ENCODE data around the gene ZNF574.

Gene ZNF574

GRCh38 chr19:42069619-42070351 lies 6.2 kb upstream of the ZNF574 start, which contains the start of gene GRIK5:
GRIK5 (minus strand) TSS chr19:42070206; CDS start chr19:42065770, 4,436 bp downstream.
- ChIA-PET CTCF (no interaction called here), POLR2A (ENCODE audit: low non-redundant PET) (interaction anchor here (0.6 kb wide), 1 partner anchor 200 kb away, joined by 3 read pairs; no protein-coding TSS in a partner anchor)
- no peak within 1 kb of the TSS for H3K27ac ChIP-seq
- no peak for DNase-seq (ENCODE audit: low spot score)
- TF ChIP-seq CTCF (conservative IDR thresholded peaks at IDR 0.05; ENCODE audit: low read depth), result no peak

- ChIA-PET POLR2A (ENCODE audit: low non-redundant PET) (no interaction called here), CTCF (interaction anchor here (0.5 kb wide), 1 partner anchor 36 kb away, joined by 3 read pairs; no protein-coding TSS in a partner anchor)
- no peak for TF ChIP-seq CTCF (conservative IDR thresholded peaks at IDR 0.05; ENCODE audit: low read depth)
- H3K27ac ChIP-seq, result no peak overlapping the region
- no peak for DNase-seq (ENCODE audit: low spot score)
These were observed 4.7 kb upstream of the ZNF574 start for GRCh38 chr19:42071247-42071646.

GRCh38 chr19:42074513-42075363 lies 1.2 kb upstream of the ZNF574 start:
- ChIA-PET POLR2A (ENCODE audit: low non-redundant PET) (no interaction called here), CTCF (no interaction called here)
- peak; percentile 40 for DNase-seq (ENCODE audit: low spot score)
- H3K27ac ChIP-seq, result peak overlapping the region; percentile 78
- TF ChIP-seq CTCF (conservative IDR thresholded peaks at IDR 0.05; ENCODE audit: low read depth), result no peak

GRCh38 chr19:42075364-42075615 lies 676 bp upstream of the ZNF574 start:
- no peak for TF ChIP-seq CTCF (conservative IDR thresholded peaks at IDR 0.05; ENCODE audit: low read depth)

GRCh38 chr19:42076380-42076944 lies 496 bp downstream of the ZNF574 start:
- TF ChIP-seq CTCF (conservative IDR thresholded peaks at IDR 0.05; ENCODE audit: low read depth), result no peak
- peak overlapping the region; percentile 78 for H3K27ac ChIP-seq
- ChIA-PET POLR2A (ENCODE audit: low non-redundant PET) (interaction anchor here (0.5 to 1.0 kb wide), 4 partner anchors 10 to 1450 kb away, joined by 3 read pairs; no protein-coding TSS in a partner anchor), CTCF (interaction anchor here (0.6 to 0.7 kb wide), 2 partner anchors 385 to 970 kb away, joined by 3 to 4 read pairs; no protein-coding TSS in a partner anchor)
- DNase-seq (ENCODE audit: low spot score), result no peak

More at GRCh38 chr19:42075364-42075615, 676 bp upstream of the ZNF574 start:
- POLR2A ChIA-PET (ENCODE audit: low non-redundant PET), result no interaction called here
- no peak for DNase-seq (ENCODE audit: low spot score)
- CTCF ChIA-PET, result no interaction called here
- H3K27ac ChIP-seq, result peak overlapping the region; percentile 78

GRCh38 chr19:42078058-42078457 lies 2.1 kb downstream of the ZNF574 start:
- CTCF ChIA-PET, result interaction anchor here (1.2 kb wide), 1 partner anchor 43 kb away, joined by 5 read pairs; no protein-coding TSS in a partner anchor

More at GRCh38 chr19:42078058-42078457, 2.1 kb downstream of the ZNF574 start:
- no peak for DNase-seq (ENCODE audit: low spot score)
- no peak for TF ChIP-seq CTCF (conservative IDR thresholded peaks at IDR 0.05; ENCODE audit: low read depth)
- POLR2A ChIA-PET (ENCODE audit: low non-redundant PET), result no interaction called here
- H3K27ac ChIP-seq, result peak overlapping the region; percentile 49
